ENCODE results near the gene BANP. TPM values are rescaled to one million over a fixed set of nuclear protein-coding genes. Genes with fewer than 3 reads are reported as not detected.

BANP gene
- total RNA-seq, 1 donor from 2014 or later, result 20.6 TPM

GRCh38 chr16:87948119-87948545 is 3.1 kb upstream of the BANP start:
- no peak overlapping the region for H3K4me3 ChIP-seq

GRCh38 chr16:87948735-87949070 is 2.5 kb upstream of the BANP start:
- TF ChIP-seq CTCF (IDR thresholded peaks at IDR 0.05), result no peak
- no peak for ATAC-seq
- H3K9me3 ChIP-seq, result no peaks in the 10 kb centered on the region
- no peak for DNase-seq
- intact Hi-C loops (cut with DNase I), result no loop called here
- H3K27me3 ChIP-seq, result no peaks in the 10 kb centered on the region
- no peak overlapping the region for H3K27ac ChIP-seq
- H3K4me1 ChIP-seq, result peaks cover 17% of the 10 kb centered on the region
- H3K36me3 ChIP-seq, result no peaks in the 10 kb centered on the region
- H3K4me3 ChIP-seq, result no peak overlapping the region

More at GRCh38 chr16:87948119-87948545, 3.1 kb upstream of the BANP start:
- H3K27ac ChIP-seq, result peak overlapping the region; percentile 72
- ATAC-seq (no peak), DNase-seq (no peak)
- intact Hi-C loops (cut with DNase I), result no loop called here
- no peak for TF ChIP-seq CTCF (IDR thresholded peaks at IDR 0.05)
- H3K36me3 ChIP-seq, result no peaks in the 10 kb centered on the region
- no peaks in the 10 kb centered on the region for H3K27me3 ChIP-seq
- no peaks in the 10 kb centered on the region for H3K9me3 ChIP-seq
- H3K4me1 ChIP-seq, result peaks cover 11% of the 10 kb centered on the region

GRCh38 chr16:87949071-87949744 is 2.0 kb upstream of the BANP start:
- H3K4me1 ChIP-seq, result peaks cover 19% of the 10 kb centered on the region
- H3K9me3 ChIP-seq, result no peaks in the 10 kb centered on the region
- H3K27ac ChIP-seq, result no peak overlapping the region
- no peak for TF ChIP-seq CTCF (IDR thresholded peaks at IDR 0.05)
- ATAC-seq (no peak), DNase-seq (no peak)
- no peaks in the 10 kb centered on the region for H3K36me3 ChIP-seq
- H3K27me3 ChIP-seq, result no peaks in the 10 kb centered on the region
- no peak overlapping the region for H3K4me3 ChIP-seq
- intact Hi-C loops (cut with DNase I), result no loop called here

GRCh38 chr16:87951552-87952538 is 611 bp downstream of the BANP start:
- no peak for ATAC-seq
- peak overlapping the region; percentile 98 for H3K27ac ChIP-seq
- peaks cover 41% of the 10 kb centered on the region for H3K4me1 ChIP-seq
- no peak for DNase-seq
- intact Hi-C loops (cut with DNase I), result no loop called here
- no peaks in the 10 kb centered on the region for H3K9me3 ChIP-seq
- H3K36me3 ChIP-seq, result no peaks in the 10 kb centered on the region
- peak overlapping the region; percentile 98 for H3K4me3 ChIP-seq
- H3K27me3 ChIP-seq, result no peaks in the 10 kb centered on the region
- peak; percentile 26 for TF ChIP-seq CTCF (IDR thresholded peaks at IDR 0.05)

GRCh38 chr16:87952751-87953150 is 1.5 kb downstream of the BANP start:
- Histone ChIP-seq H3K4me1 (peaks cover 44% of the 10 kb centered on the region), H3K36me3 (peaks cover 6% of the 10 kb centered on the region), H3K27ac (peak overlapping the region; percentile 98), H3K4me3 (no peak overlapping the region), H3K27me3 (no peaks in the 10 kb centered on the region), H3K9me3 (no peaks in the 10 kb centered on the region)
- intact Hi-C loops (cut with DNase I), result no loop called here
- DNase-seq, result no peak
- no peak for ATAC-seq
- no peak for TF ChIP-seq CTCF (IDR thresholded peaks at IDR 0.05)
